IMR-90 (cell line): Measurements from ENCODE around the gene TANGO2. TPM values are rescaled to one million over a fixed set of nuclear protein-coding genes. Genes with fewer than 3 reads are reported as not detected.

ENCODE experiments used
- ATAC-seq: fragments of 200-7000 bp; cut with Tn5 transposase; 2 replicates; pipeline ENCODE4 v1.9.1; 2020; ENCODE audit warnings: low read depth, mild to moderate bottlenecking, moderate library complexity
- BruUV-seq: library from RNA; stranded (reverse); fragments of 400-500 nt; replicated peaks from 2 replicates; lab custom pipeline; 2021; lab: Mats Ljungman, UMichigan
- CTCF ChIA-PET: fragments of 300-600 bp; formaldehyde crosslinking; extraction: SDS; loops from one replicate; lab custom pipeline; 2021; ENCODE audit warnings: antibody characterized with exemption; lab: Yijun Ruan, JAX
- POLR2A ChIA-PET: fragments of 300-600 bp; sonication (Branson Sonifier 250); formaldehyde crosslinking; loops from one replicate; lab custom pipeline; 2022; ENCODE audit warnings: antibody characterized with exemption; ENCODE audit not compliant: unreplicated experiment; lab: Charles Lee
- DNase-seq: peaks from one replicate; pipeline ENCODE4 v3.0.0; 2013
- H2AFZ ChIP-seq: replicated peaks from 2 replicates; pipeline ENCODE3; 2013; ENCODE audit warnings: low read length, mild to moderate bottlenecking; ENCODE audit not compliant: poor library complexity
- H2AK5ac ChIP-seq: 2 replicates; pipeline ENCODE4 v1.6.1; 2013; ENCODE audit warnings: low read depth, low read length, inconsistent platforms
- H2AK9ac ChIP-seq: replicated peaks from 2 replicates; pipeline ENCODE3; 2013; ENCODE audit warnings: mild to moderate bottlenecking, low read depth, low read length, moderate library complexity; ENCODE audit not compliant: poor library complexity
- H2BK120ac ChIP-seq: 2 replicates; pipeline ENCODE4 v1.6.1; 2013; ENCODE audit warnings: low read depth, low read length, inconsistent platforms
- H2BK15ac ChIP-seq: 3 replicates; pipeline ENCODE4 v1.6.1; 2013; ENCODE audit warnings: low read depth, low read length, inconsistent platforms
- H2BK20ac ChIP-seq: 2 replicates; pipeline ENCODE4 v1.6.1; 2013; ENCODE audit warnings: low read depth, mild to moderate bottlenecking, inconsistent platforms, low read length, moderate library complexity
- H2BK5ac ChIP-seq: 2 replicates; pipeline ENCODE4 v1.6.1; 2013; ENCODE audit warnings: mild to moderate bottlenecking, low read depth, low read length, inconsistent platforms; ENCODE audit not compliant: poor library complexity, severe bottlenecking
- H3K14ac ChIP-seq: replicated peaks from 2 replicates; pipeline ENCODE4 v1.6.1; 2013; ENCODE audit warnings: low read depth, low read length, inconsistent platforms
- H3K18ac ChIP-seq: 2 replicates; pipeline ENCODE4 v1.6.1; 2013; ENCODE audit warnings: low read depth, low read length, control low read depth
- H3K23ac ChIP-seq: 2 replicates; pipeline ENCODE4 v1.6.1; 2013; ENCODE audit warnings: low read depth, low read length, inconsistent platforms
- H3K27ac ChIP-seq: 2 replicates; pipeline ENCODE4 v1.5.1; 2013; ENCODE audit warnings: mild to moderate bottlenecking, control low read depth, low read length; ENCODE audit not compliant: insufficient read depth
- H3K27me3 ChIP-seq: 2 replicates; pipeline ENCODE4 v1.6.1; 2013; ENCODE audit warnings: low read length; ENCODE audit not compliant: control insufficient read depth, insufficient read depth
- H3K36me3 ChIP-seq: 2 replicates; pipeline ENCODE4 v1.6.1; 2013; ENCODE audit warnings: low read length, mixed read lengths; ENCODE audit not compliant: control insufficient read depth, insufficient read depth
- H3K4ac ChIP-seq: 2 replicates; pipeline ENCODE4 v1.6.1; 2013; ENCODE audit warnings: low read depth, low read length, inconsistent platforms
- H3K4me1 ChIP-seq: 2 replicates; pipeline ENCODE4 v1.6.1; 2013; ENCODE audit warnings: low read length, mixed read lengths; ENCODE audit not compliant: control insufficient read depth, insufficient read depth
- H3K4me2 ChIP-seq: 2 replicates; pipeline ENCODE4 v1.6.1; 2013; ENCODE audit warnings: low read depth, mild to moderate bottlenecking, control low read depth, low read length, moderate library complexity
- H3K4me3 ChIP-seq: 2 replicates; pipeline ENCODE4 v1.5.1; 2013; ENCODE audit warnings: low read depth, mild to moderate bottlenecking, control low read depth, low read length, moderate library complexity; ENCODE audit not compliant: insufficient read depth
- H3K56ac ChIP-seq: 2 replicates; pipeline ENCODE4 v1.6.1; 2013; ENCODE audit warnings: low read length, inconsistent platforms; ENCODE audit not compliant: insufficient read depth; ENCODE audit errors: extremely low read depth
- H3K79me1 ChIP-seq, 2 experiments: 2 replicates each; pipeline ENCODE4 v1.6.1; 2013; ENCODE audit warnings: low read length in 2 of 2, inconsistent platforms in 1 of 2, low read depth in 1 of 2
- H3K9ac ChIP-seq: 2 replicates; pipeline ENCODE4 v1.6.1; 2013; ENCODE audit warnings: low read depth, low read length, control low read depth
- H3K9me1 ChIP-seq: 2 replicates; pipeline ENCODE4 v1.6.1; 2013; ENCODE audit warnings: low read length, inconsistent platforms; ENCODE audit not compliant: insufficient read depth
- H3K9me3 ChIP-seq: 2 replicates; pipeline ENCODE4 v1.6.1; 2013; ENCODE audit warnings: low read length; ENCODE audit not compliant: control insufficient read depth, insufficient read depth
- H4K20me1 ChIP-seq: 2 replicates; pipeline ENCODE4 v1.6.1; 2013; ENCODE audit warnings: low read length, inconsistent platforms; ENCODE audit not compliant: insufficient read depth
- H4K5ac ChIP-seq: 2 replicates; pipeline ENCODE4 v1.6.1; 2013; ENCODE audit warnings: mild to moderate bottlenecking, low read depth, low read length, control low read depth
- H4K8ac ChIP-seq, 2 experiments: 2 replicates each; pipeline ENCODE4 v1.6.1; 2013; ENCODE audit warnings: low read depth in 2 of 2, low read length in 2 of 2, control low read depth in 1 of 2, inconsistent platforms in 1 of 2
- H4K91ac ChIP-seq: 2 replicates; pipeline ENCODE4 v1.6.1; 2013; ENCODE audit warnings: low read depth, low read length, inconsistent platforms; ENCODE audit not compliant: insufficient read depth
- CHD1 ChIP-seq: IDR thresholded peaks from 2 replicates; pipeline ENCODE4 v1.6.1; 2012; ENCODE audit warnings: low read depth, low read length, improper control_type of control experiment
- MAZ ChIP-seq: IDR thresholded peaks from 2 replicates; pipeline ENCODE4 v1.6.1; 2012; ENCODE audit warnings: low read depth, mild to moderate bottlenecking, low read length, improper control_type of control experiment, moderate library complexity, borderline replicate concordance
- RAD21 ChIP-seq: IDR thresholded peaks from 2 replicates; pipeline ENCODE4 v1.6.1; 2012; ENCODE audit warnings: low read length, improper control_type of control experiment
- RFX5 ChIP-seq: IDR thresholded peaks from 2 replicates; pipeline ENCODE4 v1.8.0; 2012; ENCODE audit warnings: low read depth, mild to moderate bottlenecking, low read length, moderate library complexity
- WGBS, 2 experiments: methylation state at CpG; one replicate each; pipeline versions ENCODE4 v1.1.5 to v1.1.7; 2013; ENCODE audit warnings: missing lambda C conversion rate in 2 of 2; ENCODE audit not compliant: insufficient read length in 1 of 2; ENCODE audit errors: extremely low coverage in 2 of 2; 5-methylcytosine and 5-hydroxymethylcytosine counted together
- dilution Hi-C: fragments of 300-500 bp; cut with HindIII; formaldehyde crosslinking; loops from one replicate; pipeline ENCODE4 v1.14.3; 2018; ENCODE audit warnings: low sequenced_read_pairs; ENCODE audit not compliant: unreplicated experiment
- in situ Hi-C: fragments of 300-500 bp; cut with MboI; formaldehyde crosslinking; loops from 3 replicates; pipeline ENCODE4 v1.14.3; 2019; ENCODE audit warnings: low sequenced_read_pairs, inconsistent platforms, mixed read lengths
- intact Hi-C: fragments of 100-400 bp; cut with micrococcal nuclease; formaldehyde crosslinking; loops from 2 replicates; pipeline ENCODE4 v1.10.0; 2022
- polyA plus RNA-seq, 3 experiments: library from polyadenylated mRNA; depleted of rRNA; stranded (reverse); fragments of >200 nt; gene quantifications; 2 replicates each; pipeline ENCODE4 v1.2.3, GENCODE V29; 2012; ENCODE audit warnings: low replicate concordance in 1 of 3
- total RNA-seq: library from RNA; depleted of rRNA; stranded (reverse); fragments of >200 nt; gene quantifications from 2 replicates; pipeline ENCODE4 v1.2.3, GENCODE V29; 2012

The TANGO2 gene
- total and polyA plus RNA-seq, 2 of the 4 experiments (the other 2 are of a cell fraction) = 45.1 to 75.1 TPM

DNA sequence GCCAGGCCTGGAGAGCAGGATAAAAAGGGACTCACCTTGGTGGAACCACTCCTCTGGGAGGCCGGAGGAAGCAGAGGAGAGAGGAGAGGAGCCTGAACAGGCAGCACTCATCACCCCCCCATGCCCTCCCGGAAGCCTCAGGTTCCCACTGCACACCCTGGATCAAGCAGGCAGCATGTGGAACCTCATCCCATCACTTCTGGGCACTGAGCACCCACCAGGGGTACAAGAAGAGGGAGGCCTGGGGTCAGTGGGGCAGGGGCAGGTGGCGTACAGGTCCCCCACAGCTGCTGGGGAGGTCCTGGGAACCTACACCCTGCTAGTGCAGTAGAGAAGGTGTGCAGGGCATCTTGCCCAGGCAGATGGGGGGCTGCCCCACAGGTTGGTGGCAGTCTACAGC is 44.2 kb upstream of the TANGO2 start:
- intact Hi-C loops = no loop called here
- DNase-seq = no peak

More for the DNA sequence above, 44.2 kb upstream of the TANGO2 start:
- Histone ChIP-seq H3K56ac (no peak overlapping the region), H2BK20ac (no peak overlapping the region), H3K4me1 (no peaks in the 10 kb centered on the region), H4K91ac (no peak overlapping the region), H2BK5ac (no peak overlapping the region), H3K4me2 (no peak overlapping the region), H3K79me1 (no peaks in the 10 kb centered on the region), H3K27ac (no peak overlapping the region), H4K5ac (no peak overlapping the region), H3K4ac (no peak overlapping the region), H3K9me3 (no peaks in the 10 kb centered on the region), H2AK5ac (no peak overlapping the region), H2AK9ac (no peak overlapping the region), H2BK15ac (no peak overlapping the region), H3K4me3 (no peak overlapping the region), H3K23ac (no peak overlapping the region), H4K20me1 (0 out of 2 replicates have a peak, but pooled peaks cover 6% of the 10 kb centered on the region), H2BK120ac (no peak overlapping the region), H3K14ac (no peak overlapping the region), H2AFZ (no peak overlapping the region), H3K27me3 (no peaks in the 10 kb centered on the region), H3K9ac (no peak overlapping the region), H4K8ac (no peak overlapping the region), H3K36me3 (peaks cover 19% of the 10 kb centered on the region), H3K9me1 (no peaks in the 10 kb centered on the region), H3K18ac (no peak overlapping the region)
- CTCF ChIA-PET = no interaction called here
- in situ Hi-C loops (no loop called here), dilution Hi-C loops (no loop called here)
- no peak for ATAC-seq
- no CpG with 5 or more reads among the region's 3 CpGs for WGBS, 2 experiments
- BruUV-seq = no TSS peak
- POLR2A ChIA-PET = no interaction called here
- TF ChIP-seq RAD21 = no peak
- no peak for TF ChIP-seq CHD1
- no peak for TF ChIP-seq RFX5
- no peak for TF ChIP-seq MAZ
